ENCODE data around the gene TBC1D2B.
"Not testable (repeated sequence)": the region's sequence is repeated elsewhere in the genome, so short reads cannot be mapped to it uniquely, and the experiment has no call there.

The TBC1D2B gene

DNA sequence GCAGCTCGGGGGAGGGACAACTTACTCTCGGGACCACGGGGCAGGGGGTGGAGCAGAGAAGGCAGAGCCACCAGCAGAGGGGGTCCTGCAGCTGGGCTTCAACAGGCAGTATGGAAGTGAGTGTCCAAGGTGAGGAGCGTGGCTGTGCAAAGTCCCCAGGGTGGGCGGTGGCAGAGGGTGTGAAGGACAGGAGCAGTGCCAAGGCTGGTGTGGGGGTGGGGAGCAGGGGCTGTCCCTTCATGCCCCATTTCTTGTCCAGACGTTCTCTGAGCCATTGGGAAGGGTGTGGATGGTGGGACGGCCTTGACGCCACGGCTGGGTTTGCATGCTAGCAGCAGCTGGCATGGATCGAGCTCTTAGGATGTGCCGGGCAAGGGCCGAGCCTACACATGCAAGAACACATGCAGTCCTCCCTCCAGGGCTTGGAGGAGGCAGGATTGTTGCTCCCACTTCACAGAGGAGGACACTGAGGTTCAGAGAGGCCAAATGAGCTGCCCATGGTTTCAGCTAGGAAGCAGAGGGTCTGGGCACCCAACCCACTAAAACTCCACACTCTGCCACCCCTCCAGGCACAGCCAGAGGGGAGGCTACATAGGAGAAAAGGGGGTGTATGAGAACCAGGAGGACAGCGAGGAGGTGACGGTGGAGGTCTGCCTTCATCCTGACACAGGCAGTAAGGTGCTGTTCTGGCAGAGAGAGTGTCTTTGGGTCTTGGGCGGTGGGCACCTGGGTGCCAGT, 93.6 kb downstream of the TBC1D2B start:
- H3K9me3 Mint-ChIP-seq = no peaks in the 10 kb centered on the region
- no peak overlapping the region for H3K27ac Mint-ChIP-seq
- peaks cover 7% of the 10 kb centered on the region for H3K27me3 Mint-ChIP-seq (ENCODE audit: low read depth)
- H3K4me1 Mint-ChIP-seq (ENCODE audit: low read depth) = peaks cover 1% of the 10 kb centered on the region
- no peak overlapping the region for H3K4me3 Mint-ChIP-seq
- no peaks in the 10 kb centered on the region for H3K36me3 Mint-ChIP-seq (ENCODE audit: low read depth)

DNA sequence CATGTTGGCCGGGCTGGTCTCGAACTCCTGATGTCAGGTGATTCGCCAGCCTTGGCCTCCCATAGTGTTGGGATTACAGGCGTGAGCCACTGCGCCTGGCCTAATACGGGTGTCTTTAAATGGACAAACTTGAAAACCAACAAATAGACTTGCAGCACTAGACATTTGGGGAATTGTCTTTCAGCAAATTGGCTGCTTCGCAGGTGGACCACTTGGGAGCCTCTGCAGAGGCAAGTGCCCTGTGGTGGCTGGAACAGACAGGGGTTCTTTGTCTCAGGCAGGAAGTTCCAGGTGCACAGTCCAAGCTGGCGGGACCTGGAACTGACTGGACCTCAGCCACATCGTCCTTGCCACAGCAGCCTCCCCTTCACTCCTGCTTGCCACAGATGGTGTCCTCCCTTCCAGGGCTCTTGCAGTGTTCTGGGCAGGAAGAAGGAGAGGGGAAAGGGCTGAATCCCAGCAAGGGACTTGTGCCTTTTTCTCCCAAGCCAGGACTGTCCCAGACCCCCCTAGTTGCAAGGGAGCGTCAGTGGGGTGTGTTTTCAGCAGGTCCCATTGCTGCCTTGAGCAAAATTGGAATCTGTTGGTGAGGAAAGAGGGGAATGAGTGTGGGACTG, 94.3 kb downstream of the TBC1D2B start:
- Mint-ChIP-seq H3K27ac (no peak overlapping the region), H3K9me3 (no peaks in the 10 kb centered on the region), H3K4me1 (ENCODE audit: low read depth) (peaks cover 1% of the 10 kb centered on the region), H3K4me3 (no peak overlapping the region), H3K27me3 (ENCODE audit: low read depth) (peaks cover 7% of the 10 kb centered on the region), H3K36me3 (ENCODE audit: low read depth) (no peaks in the 10 kb centered on the region)

GRCh38 chr15:77982127-77982490, 95.4 kb downstream of the TBC1D2B start:
- H3K9me3 Mint-ChIP-seq = no peaks in the 10 kb centered on the region
- no peak overlapping the region for H3K27ac Mint-ChIP-seq
- H3K36me3 Mint-ChIP-seq (ENCODE audit: low read depth) = no peaks in the 10 kb centered on the region
- H3K27me3 Mint-ChIP-seq (ENCODE audit: low read depth) = peaks cover 7% of the 10 kb centered on the region
- no peaks in the 10 kb centered on the region for H3K4me1 Mint-ChIP-seq (ENCODE audit: low read depth)
- H3K4me3 Mint-ChIP-seq = no peak overlapping the region

GRCh38 chr15:77981281-77982126, 96.0 kb downstream of the TBC1D2B start:
- Mint-ChIP-seq H3K9me3 (no peaks in the 10 kb centered on the region), H3K4me3 (no peak overlapping the region), H3K36me3 (ENCODE audit: low read depth) (no peaks in the 10 kb centered on the region), H3K27ac (no peak overlapping the region), H3K27me3 (ENCODE audit: low read depth) (peaks cover 7% of the 10 kb centered on the region), H3K4me1 (ENCODE audit: low read depth) (no peaks in the 10 kb centered on the region)

GRCh38 chr15:77980674-77981073, 96.8 kb downstream of the TBC1D2B start:
- H3K4me3 Mint-ChIP-seq; H3K36me3 Mint-ChIP-seq (ENCODE audit: low read depth); H3K27ac Mint-ChIP-seq; H3K27me3 Mint-ChIP-seq (ENCODE audit: low read depth); H3K9me3 Mint-ChIP-seq; H3K4me1 Mint-ChIP-seq (ENCODE audit: low read depth): not testable (repeated sequence)

DNA sequence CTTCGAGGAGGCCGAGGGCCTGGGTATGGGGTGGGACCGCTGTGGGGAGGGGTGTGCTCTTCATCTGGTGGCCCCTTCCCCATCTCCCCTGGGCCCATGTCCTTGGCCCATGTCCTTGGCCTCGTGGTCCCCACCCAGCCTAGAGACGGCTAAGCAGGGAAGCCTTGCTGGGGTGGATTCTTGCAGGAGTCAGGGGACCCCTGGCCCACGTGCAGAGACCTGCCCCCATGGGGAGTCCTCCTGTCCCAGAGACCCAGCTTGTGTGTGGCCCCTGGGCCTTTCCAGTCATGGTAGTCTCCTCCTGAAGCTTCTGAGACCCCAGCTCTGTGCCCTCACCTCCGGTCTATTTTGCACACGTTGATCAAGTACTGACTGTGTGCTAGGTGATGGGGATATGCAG, 97.4 kb downstream of the TBC1D2B start:
- Mint-ChIP-seq H3K9me3 (no peaks in the 10 kb centered on the region), H3K36me3 (ENCODE audit: low read depth) (no peaks in the 10 kb centered on the region), H3K27me3 (ENCODE audit: low read depth) (peaks cover 7% of the 10 kb centered on the region), H3K4me1 (ENCODE audit: low read depth) (no peaks in the 10 kb centered on the region), H3K27ac (no peak overlapping the region), H3K4me3 (no peak overlapping the region)

- H3K27me3 Mint-ChIP-seq (ENCODE audit: low read depth); H3K27ac Mint-ChIP-seq; H3K9me3 Mint-ChIP-seq; H3K4me3 Mint-ChIP-seq; H3K36me3 Mint-ChIP-seq (ENCODE audit: low read depth); H3K4me1 Mint-ChIP-seq (ENCODE audit: low read depth): not testable (repeated sequence)
These were observed 98.4 kb downstream of the TBC1D2B start for GRCh38 chr15:77979157-77979556.

DNA sequence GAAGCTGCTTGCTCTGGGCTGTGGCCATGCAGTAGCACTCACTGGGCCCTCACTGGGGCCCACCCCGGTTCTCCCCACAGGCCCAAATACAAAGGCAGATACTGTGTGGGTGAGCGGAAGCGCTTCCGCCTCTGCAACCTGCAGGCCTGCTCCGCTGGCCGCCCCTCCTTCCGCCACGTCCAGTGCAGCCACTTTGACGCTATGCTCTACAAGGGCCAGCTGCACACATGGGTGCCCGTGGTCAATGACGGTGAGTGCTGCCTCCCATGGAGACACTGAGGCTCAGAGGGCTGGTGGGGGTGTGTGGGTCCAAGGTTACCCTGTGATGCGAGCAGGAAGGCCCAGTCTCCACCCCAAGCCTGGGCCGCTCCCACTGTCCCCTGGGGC, 98.8 kb downstream of the TBC1D2B start:
- not testable (repeated sequence) for H3K4me3 Mint-ChIP-seq; H3K27ac Mint-ChIP-seq; H3K9me3 Mint-ChIP-seq; H3K27me3 Mint-ChIP-seq (ENCODE audit: low read depth); H3K4me1 Mint-ChIP-seq (ENCODE audit: low read depth); H3K36me3 Mint-ChIP-seq (ENCODE audit: low read depth)

DNA sequence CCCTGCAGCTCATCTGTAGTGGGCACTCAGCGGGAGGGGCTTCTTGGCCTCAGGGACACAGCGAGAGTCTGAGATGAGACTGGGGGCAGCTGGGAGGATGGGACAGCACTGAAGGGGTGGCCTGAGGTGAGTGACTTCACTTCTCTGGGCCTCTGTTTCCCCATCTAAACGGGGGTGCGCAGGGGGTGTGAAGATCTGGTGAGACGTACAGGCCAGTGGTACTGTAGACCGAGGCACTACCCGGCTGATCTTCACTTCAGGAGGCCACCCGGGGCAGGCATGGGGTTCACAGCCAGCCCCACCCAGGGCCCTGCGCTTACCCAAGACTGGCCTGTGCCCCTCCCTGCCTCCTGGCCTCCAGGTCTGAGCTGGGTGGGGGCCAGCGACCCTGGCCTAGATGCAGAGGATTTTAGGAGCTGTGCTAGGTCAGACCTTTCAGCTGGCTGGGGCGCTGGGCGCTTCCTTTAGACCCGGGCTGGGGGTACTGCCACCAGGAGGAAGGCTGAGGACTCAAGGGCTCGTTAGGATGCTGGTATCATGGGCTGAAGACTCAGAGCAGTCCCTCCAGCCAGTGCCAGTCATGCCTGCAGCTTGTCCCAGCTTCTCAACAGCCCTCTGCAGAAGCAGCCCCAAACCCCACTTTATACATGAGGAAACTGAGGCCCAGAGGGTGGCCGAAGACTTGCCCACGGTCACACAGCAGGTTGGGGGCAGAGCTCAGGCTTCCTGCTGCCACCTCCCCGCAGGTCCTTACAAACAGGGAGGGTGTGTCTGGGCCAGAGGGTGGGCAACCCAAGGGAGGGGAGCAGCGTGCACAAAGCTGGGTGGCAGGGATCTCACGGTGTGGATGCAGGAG, 99.4 kb downstream of the TBC1D2B start:
- not testable (repeated sequence) for H3K4me1 Mint-ChIP-seq (ENCODE audit: low read depth); H3K27me3 Mint-ChIP-seq (ENCODE audit: low read depth); H3K36me3 Mint-ChIP-seq (ENCODE audit: low read depth); H3K4me3 Mint-ChIP-seq; H3K9me3 Mint-ChIP-seq; H3K27ac Mint-ChIP-seq

DNA sequence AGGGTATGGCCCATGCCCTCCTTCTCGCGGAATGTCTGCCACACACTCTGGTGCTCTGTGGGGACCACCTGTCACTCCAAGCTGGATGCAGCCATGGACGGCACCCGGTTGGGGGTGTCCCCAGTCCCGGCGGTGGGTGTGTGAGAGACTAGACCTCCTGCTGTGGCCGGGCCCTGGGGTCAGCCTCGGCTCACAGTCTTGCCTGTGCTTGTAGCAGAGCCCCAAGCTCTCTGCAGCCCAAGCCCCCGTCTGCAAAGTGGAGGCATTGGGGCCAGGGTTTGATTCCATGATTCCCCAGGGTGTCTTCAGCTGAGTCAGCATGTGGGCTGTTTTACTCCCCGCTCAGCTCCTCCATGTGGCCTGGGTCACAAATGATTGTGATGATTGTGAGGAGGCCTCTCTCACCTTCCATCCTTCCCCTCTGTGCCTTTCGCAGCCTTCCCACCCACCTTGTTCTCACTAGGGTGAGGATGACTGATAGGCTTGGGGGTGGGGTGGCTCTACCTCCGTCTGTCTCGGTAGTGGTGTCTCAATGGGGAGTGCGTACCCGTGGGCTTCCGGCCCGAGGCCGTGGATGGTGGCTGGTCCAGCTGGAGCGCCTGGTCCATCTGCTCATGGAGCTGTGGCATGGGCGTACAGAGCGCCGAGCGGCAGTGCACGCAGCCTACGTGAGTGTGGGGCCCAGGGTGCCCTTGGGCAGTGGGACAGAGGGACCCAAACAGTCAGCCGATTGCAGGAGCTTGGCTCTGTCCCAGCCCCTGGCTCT, 100.6 kb downstream of the TBC1D2B start:
- not testable (repeated sequence) for H3K36me3 Mint-ChIP-seq (ENCODE audit: low read depth); H3K4me1 Mint-ChIP-seq (ENCODE audit: low read depth); H3K9me3 Mint-ChIP-seq; H3K27me3 Mint-ChIP-seq (ENCODE audit: low read depth); H3K27ac Mint-ChIP-seq; H3K4me3 Mint-ChIP-seq

GRCh38 chr15:77976095-77976450, 101.4 kb downstream of the TBC1D2B start:
- not testable (repeated sequence) for H3K4me1 Mint-ChIP-seq (ENCODE audit: low read depth); H3K36me3 Mint-ChIP-seq (ENCODE audit: low read depth); H3K27me3 Mint-ChIP-seq (ENCODE audit: low read depth); H3K27ac Mint-ChIP-seq; H3K4me3 Mint-ChIP-seq; H3K9me3 Mint-ChIP-seq

DNA sequence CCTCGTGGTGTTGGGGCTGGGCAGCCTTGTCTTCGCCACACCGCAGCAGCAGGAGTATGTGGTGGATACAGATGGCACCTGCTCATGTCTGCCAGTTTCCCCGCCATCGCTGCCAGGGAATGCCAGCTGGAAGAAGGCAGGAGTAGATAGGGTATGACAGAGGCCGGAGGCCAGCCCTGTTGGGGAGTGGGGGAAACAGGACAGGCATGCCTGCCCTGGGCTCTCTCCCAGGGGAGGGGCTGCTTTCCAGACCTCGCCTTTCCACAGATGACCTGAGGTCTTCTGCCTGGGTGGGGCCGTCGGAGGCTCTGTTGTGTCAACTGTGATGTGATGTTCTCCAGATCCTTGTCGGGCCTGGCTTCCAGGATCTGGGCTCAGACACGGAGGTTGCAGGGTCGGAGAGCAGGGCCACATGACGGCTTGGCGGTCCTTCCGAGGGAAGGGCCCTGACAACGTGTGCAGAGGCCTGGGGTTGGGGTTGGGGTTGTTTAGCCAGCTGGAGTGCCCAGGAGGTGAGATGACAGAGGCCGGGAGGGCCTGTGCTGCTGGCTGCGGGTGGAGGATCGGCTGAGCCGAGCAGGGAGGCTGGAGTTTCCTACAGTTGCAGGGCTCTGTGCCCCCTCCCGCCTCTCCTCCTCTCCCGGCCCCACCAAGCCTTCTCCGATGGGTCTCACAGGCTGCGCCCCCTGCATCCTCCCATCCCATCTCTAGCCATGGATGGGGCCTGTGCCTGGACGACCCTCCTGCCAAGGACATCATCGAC, 102.0 kb downstream of the TBC1D2B start:
- Mint-ChIP-seq H3K4me1 (ENCODE audit: low read depth) (no peaks in the 10 kb centered on the region), H3K9me3 (no peaks in the 10 kb centered on the region), H3K36me3 (ENCODE audit: low read depth) (no peaks in the 10 kb centered on the region), H3K27me3 (ENCODE audit: low read depth) (no peaks in the 10 kb centered on the region), H3K27ac (no peak overlapping the region), H3K4me3 (no peak overlapping the region)

DNA sequence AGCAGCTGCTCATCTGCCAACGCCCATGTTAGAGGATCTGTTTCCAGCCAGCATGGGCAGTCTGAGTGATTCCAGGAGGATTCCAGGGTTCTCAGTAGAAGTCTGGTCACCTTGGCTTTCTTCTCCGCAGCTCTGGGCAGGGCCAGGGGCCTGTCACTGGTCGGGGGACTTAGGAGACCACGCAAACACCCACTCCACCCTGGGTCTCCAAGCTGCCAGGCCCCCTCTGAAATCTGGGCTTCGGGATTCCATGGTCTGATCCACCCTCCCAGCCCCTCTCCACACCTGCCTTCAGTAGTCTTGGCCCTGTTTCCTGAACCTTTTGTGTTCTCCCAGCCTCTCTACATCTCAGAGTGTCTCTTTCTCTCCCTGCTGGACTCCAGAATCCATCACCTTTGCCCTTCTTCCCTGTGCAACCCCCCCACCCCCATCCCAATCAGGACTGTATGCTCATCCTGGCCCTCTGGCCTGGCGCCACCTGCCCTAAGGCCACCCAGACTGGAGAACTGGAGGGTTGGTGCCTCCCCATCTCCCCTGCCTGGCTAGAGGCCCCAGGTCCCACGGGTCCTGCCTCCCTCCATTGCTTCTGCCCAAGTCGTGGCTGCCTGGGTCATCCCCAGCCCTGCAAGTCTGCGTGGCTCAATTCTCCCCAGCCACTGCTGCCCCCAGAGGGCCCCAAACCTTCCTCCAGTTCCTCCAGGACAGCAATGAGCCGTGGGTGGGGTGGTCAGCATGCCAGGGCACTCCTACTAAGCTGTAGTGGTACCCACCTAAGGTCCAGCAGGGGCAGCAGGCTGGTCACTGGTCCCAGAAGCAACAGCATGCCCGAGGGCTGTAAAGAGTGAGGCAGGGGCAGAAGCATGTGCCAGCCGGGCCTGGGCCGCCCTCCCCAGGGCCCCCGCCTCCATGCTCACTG, 102.8 kb downstream of the TBC1D2B start:
- no peak overlapping the region for H3K27ac Mint-ChIP-seq
- H3K9me3 Mint-ChIP-seq = no peaks in the 10 kb centered on the region
- no peaks in the 10 kb centered on the region for H3K27me3 Mint-ChIP-seq (ENCODE audit: low read depth)
- H3K36me3 Mint-ChIP-seq (ENCODE audit: low read depth) = no peaks in the 10 kb centered on the region
- no peaks in the 10 kb centered on the region for H3K4me1 Mint-ChIP-seq (ENCODE audit: low read depth)
- no peak overlapping the region for H3K4me3 Mint-ChIP-seq
